ENCODE results near the gene CACNA2D2. TPM values are rescaled to one million over a fixed set of nuclear protein-coding genes. Genes with fewer than 3 reads are reported as not detected.

CACNA2D2 gene
- total and polyA plus RNA-seq, 12 donors: 0.09 to 2.0 (median 0.60) TPM

DNA sequence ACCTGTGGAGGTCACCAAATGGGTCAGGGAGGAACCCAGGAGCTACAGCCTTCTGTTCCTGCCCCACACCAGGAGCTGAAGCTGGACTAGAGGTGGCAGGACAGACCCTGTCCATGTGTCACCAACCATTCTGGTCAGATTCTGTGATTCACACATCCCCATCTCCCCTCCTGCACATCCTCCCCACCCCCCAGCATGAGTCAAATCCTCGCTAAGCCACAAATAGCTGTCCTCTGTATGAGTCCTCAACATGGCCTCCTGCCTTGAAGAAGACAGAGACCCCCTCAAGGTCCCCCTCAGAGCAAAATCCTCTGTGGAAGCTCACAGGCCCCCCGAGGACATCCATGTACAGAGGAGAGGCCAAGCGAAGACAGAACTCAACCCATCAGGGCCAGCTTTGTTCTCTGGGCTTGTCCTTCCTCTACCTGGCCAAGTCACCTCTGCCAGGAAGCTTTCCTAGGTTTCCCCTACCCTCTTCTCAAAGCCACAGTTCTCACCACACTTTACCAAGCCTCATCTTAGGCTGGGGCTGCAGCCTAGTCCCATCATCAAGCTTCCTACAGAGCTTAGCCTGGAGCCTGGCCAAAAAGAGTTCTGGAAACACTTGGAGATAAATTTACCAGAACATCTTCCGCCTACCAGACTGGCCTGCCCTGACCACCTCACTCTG lies 17.1 kb downstream of the CACNA2D2 start:
- DNase-seq: no peak
- H3K27me3 ChIP-seq: no peaks in the 10 kb centered on the region
- no peak overlapping the region for H3K4me3 ChIP-seq
- no peaks in the 10 kb centered on the region for H3K36me3 ChIP-seq (replicated peaks in 1 of 2)
- H3K4me1 ChIP-seq (replicated peaks in 1 of 2): no peaks in the 10 kb centered on the region
- 83 to 95% (median 89%) methylated on average over 4 of the region's 4 CpGs for WGBS, 4 donors
- TF ChIP-seq, protein P1, sequence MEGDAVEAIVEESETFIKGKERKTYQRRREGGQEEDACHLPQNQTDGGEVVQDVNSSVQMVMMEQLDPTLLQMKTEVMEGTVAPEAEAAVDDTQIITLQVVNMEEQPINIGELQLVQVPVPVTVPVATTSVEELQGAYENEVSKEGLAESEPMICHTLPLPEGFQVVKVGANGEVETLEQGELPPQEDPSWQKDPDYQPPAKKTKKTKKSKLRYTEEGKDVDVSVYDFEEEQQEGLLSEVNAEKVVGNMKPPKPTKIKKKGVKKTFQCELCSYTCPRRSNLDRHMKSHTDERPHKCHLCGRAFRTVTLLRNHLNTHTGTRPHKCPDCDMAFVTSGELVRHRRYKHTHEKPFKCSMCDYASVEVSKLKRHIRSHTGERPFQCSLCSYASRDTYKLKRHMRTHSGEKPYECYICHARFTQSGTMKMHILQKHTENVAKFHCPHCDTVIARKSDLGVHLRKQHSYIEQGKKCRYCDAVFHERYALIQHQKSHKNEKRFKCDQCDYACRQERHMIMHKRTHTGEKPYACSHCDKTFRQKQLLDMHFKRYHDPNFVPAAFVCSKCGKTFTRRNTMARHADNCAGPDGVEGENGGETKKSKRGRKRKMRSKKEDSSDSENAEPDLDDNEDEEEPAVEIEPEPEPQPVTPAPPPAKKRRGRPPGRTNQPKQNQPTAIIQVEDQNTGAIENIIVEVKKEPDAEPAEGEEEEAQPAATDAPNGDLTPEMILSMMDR (IDR thresholded peaks at IDR 0.05): no peak
- no peak for TF ChIP-seq POLR2A (IDR thresholded peaks at IDR 0.05)
- no peak overlapping the region for H3K27ac ChIP-seq
- H3K9me3 ChIP-seq (replicated peaks in 1 of 3): no peaks in the 10 kb centered on the region
- intact Hi-C loops (cut with DNase I): no loop called here

GRCh38 chr3:50484722-50485121 lies 18.7 kb downstream of the CACNA2D2 start:
- no peak for DNase-seq
- intact Hi-C loops (cut with DNase I): no loop called here
- no peaks in the 10 kb centered on the region for H3K27me3 ChIP-seq
- TF ChIP-seq, protein P1 (IDR thresholded peaks at IDR 0.05): no peak
- TF ChIP-seq POLR2A (IDR thresholded peaks at IDR 0.05): no peak
- no peak overlapping the region for H3K27ac ChIP-seq
- no peaks in the 10 kb centered on the region for H3K36me3 ChIP-seq (replicated peaks in 1 of 2)
- no peaks in the 10 kb centered on the region for H3K9me3 ChIP-seq (replicated peaks in 1 of 3)
- 60 to 77% (median 74%) methylated on average over 7 to 8 of the region's 8 CpGs for WGBS, 4 donors
- H3K4me3 ChIP-seq: no peak overlapping the region
- H3K4me1 ChIP-seq (replicated peaks in 1 of 2): no peaks in the 10 kb centered on the region

DNA sequence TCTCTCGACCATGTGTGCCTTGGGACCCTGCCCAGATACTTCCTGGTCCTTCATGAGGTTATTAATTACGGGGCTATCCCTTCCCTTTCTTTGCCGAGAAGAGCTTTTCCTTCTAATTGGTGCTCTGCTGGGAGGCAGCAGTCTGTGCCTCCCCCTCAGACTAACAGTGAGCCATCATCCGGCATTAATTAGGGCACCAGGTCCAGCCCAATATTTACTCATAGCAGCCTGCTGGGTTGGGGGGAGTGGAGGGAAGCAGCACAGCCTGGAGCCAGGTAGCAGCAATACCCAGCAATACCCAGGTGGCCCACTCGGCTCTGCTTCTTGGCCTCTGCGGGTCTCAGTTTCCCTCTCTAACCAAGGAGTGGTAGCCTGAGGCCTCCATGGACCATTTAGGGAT lies 20.1 kb downstream of the CACNA2D2 start:
- H3K4me3 ChIP-seq: no peak overlapping the region
- H3K4me1 ChIP-seq (replicated peaks in 1 of 2): no peaks in the 10 kb centered on the region
- H3K27ac ChIP-seq: no peak overlapping the region
- no peak for TF ChIP-seq POLR2A (IDR thresholded peaks at IDR 0.05)
- TF ChIP-seq, protein P1 (IDR thresholded peaks at IDR 0.05): no peak
- no peaks in the 10 kb centered on the region for H3K9me3 ChIP-seq (replicated peaks in 1 of 3)
- H3K36me3 ChIP-seq (replicated peaks in 1 of 2): no peaks in the 10 kb centered on the region
- DNase-seq: no peak
- 73 to 83% (median 80%) methylated on average over 4 to 6 of the region's 6 CpGs for WGBS, 4 donors
- no peaks in the 10 kb centered on the region for H3K27me3 ChIP-seq
- intact Hi-C loops (cut with DNase I): no loop called here

DNA sequence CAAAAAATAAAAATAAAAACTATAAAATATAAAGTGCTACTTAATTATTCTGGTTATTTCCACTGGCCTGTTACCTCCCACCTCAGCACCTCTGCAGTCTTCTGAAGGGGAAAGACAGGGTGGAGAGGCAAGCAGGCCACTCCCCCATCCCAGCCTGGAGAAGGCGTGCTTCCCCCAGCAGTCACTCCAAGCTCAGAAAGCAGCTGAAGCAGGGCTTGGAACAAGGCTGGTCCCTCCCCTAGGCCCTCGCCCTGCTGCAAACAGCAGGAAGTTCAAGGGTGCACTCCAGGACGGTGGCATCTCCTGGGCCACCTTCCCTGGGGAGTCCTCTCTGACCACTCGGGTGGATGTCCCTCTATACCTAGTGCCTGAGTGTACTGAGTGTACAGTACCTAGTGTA lies 21.4 kb downstream of the CACNA2D2 start:
- H3K9me3 ChIP-seq (replicated peaks in 1 of 3): no peaks in the 10 kb centered on the region
- H3K27ac ChIP-seq: no peak overlapping the region
- DNase-seq: no peak
- H3K4me1 ChIP-seq (replicated peaks in 1 of 2): no peaks in the 10 kb centered on the region
- intact Hi-C loops (cut with DNase I): no loop called here
- no peak overlapping the region for H3K4me3 ChIP-seq
- 63 to 75% (median 70%) methylated on average over 3 to 4 of the region's 4 CpGs for WGBS, 4 donors
- no peaks in the 10 kb centered on the region for H3K36me3 ChIP-seq (replicated peaks in 1 of 2)
- TF ChIP-seq, protein P1 (IDR thresholded peaks at IDR 0.05): no peak
- TF ChIP-seq POLR2A (IDR thresholded peaks at IDR 0.05): no peak
- no peaks in the 10 kb centered on the region for H3K27me3 ChIP-seq

Measured in adrenal gland (tissue), 12 donors.